ENCODE data around the gene PPP6R2. TPM values are rescaled to one million over a fixed set of nuclear protein-coding genes. Genes with fewer than 3 reads are reported as not detected.

PPP6R2 gene
- total and polyA plus RNA-seq, 10 donors: 23.6 to 76.2 (median 62.1) TPM

- Histone ChIP-seq H3K4me3 (no peak overlapping the region), H3K27me3 (replicated peaks in 1 of 7) (no peaks in the 10 kb centered on the region), H3K27ac (no peak overlapping the region), H3K4me1 (peaks cover 0 to 27% (median 20%) of the 10 kb centered on the region in 6 donors), H3K36me3 (no peaks in the 10 kb centered on the region), H3K9me3 (no peaks in the 10 kb centered on the region)
- intact Hi-C loops (cut with DNase I; ENCODE audit: low total_unique reads): no loop called here
- no peak for TF ChIP-seq POLR2AphosphoS5 (IDR thresholded peaks at IDR 0.05)
- no peak for TF ChIP-seq POLR2A (IDR thresholded peaks at IDR 0.05)
- TF ChIP-seq, protein P1, sequence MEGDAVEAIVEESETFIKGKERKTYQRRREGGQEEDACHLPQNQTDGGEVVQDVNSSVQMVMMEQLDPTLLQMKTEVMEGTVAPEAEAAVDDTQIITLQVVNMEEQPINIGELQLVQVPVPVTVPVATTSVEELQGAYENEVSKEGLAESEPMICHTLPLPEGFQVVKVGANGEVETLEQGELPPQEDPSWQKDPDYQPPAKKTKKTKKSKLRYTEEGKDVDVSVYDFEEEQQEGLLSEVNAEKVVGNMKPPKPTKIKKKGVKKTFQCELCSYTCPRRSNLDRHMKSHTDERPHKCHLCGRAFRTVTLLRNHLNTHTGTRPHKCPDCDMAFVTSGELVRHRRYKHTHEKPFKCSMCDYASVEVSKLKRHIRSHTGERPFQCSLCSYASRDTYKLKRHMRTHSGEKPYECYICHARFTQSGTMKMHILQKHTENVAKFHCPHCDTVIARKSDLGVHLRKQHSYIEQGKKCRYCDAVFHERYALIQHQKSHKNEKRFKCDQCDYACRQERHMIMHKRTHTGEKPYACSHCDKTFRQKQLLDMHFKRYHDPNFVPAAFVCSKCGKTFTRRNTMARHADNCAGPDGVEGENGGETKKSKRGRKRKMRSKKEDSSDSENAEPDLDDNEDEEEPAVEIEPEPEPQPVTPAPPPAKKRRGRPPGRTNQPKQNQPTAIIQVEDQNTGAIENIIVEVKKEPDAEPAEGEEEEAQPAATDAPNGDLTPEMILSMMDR (IDR thresholded peaks at IDR 0.05 in 8 of 11, conservative IDR thresholded peaks at IDR 0.05 in 3 of 11): no peak
- no peak for DNase-seq
- WGBS, 5 donors: 93 to 100% (median 97%) methylated on average over 3 to 5 of the region's 5 CpGs
Measured at GRCh38 chr22:50323900-50324299, 19.2 kb upstream of the PPP6R2 start.

DNA sequence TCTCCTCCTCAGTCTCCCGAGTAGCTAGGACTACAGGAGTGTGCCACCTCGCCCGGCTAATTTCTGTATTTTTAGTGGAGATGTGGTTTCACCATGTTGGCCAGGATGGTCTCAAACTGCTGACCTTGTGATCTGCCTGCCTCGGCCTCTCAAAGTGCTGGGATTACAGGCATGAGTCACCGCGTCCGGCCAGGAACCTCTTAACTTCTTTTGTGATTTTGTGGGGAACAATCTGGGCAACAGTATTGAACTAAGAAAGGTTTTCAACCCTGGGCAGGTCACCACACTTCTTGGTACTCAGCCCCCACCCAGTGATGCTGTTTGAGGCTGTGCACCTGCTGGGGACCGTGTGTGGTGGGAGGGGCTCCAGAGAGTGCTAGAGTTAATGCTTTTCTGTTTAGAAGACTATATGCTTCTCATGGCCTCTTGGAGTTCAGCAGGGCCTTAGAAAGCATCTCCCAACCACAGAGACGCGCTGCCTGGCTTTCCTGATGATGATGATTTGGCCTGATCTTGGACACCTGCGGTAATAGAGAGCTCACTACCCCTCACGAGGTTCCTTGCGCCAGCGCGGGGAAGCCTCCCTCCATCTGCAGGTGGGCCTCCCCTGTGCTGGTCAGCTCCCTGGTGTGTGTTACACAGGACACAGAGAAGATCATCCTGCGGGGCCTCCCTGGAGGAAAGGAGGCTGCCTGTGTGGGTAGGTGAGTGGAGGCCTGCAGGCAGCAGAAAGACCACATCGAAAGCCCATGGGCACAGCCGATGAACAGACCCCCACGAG is 17.5 kb upstream of the PPP6R2 start:
- peak overlapping the region in 2 of 8 donors; percentile 73 to 82 for H3K4me3 ChIP-seq
- H3K4me1 ChIP-seq: peaks cover 0 to 27% (median 20%) of the 10 kb centered on the region in 6 donors
- H3K27ac ChIP-seq: no peak overlapping the region
- no peak for DNase-seq
- intact Hi-C loops (cut with DNase I; ENCODE audit: low total_unique reads): loop anchor here (5.0 kb wide), 1 partner anchor 53 kb away; the partner anchor contains the start of gene MAPK11
- no peaks in the 10 kb centered on the region for H3K36me3 ChIP-seq
- 83 to 91% (median 87%) methylated on average over 19 of the region's 19 CpGs for WGBS, 5 donors
- H3K27me3 ChIP-seq (replicated peaks in 1 of 7): no peaks in the 10 kb centered on the region
- no peaks in the 10 kb centered on the region for H3K9me3 ChIP-seq
- TF ChIP-seq POLR2A (IDR thresholded peaks at IDR 0.05): no peak
- TF ChIP-seq, protein P1 (IDR thresholded peaks at IDR 0.05 in 8 of 11, conservative IDR thresholded peaks at IDR 0.05 in 3 of 11): no peak
- TF ChIP-seq POLR2AphosphoS5 (IDR thresholded peaks at IDR 0.05): no peak

DNA sequence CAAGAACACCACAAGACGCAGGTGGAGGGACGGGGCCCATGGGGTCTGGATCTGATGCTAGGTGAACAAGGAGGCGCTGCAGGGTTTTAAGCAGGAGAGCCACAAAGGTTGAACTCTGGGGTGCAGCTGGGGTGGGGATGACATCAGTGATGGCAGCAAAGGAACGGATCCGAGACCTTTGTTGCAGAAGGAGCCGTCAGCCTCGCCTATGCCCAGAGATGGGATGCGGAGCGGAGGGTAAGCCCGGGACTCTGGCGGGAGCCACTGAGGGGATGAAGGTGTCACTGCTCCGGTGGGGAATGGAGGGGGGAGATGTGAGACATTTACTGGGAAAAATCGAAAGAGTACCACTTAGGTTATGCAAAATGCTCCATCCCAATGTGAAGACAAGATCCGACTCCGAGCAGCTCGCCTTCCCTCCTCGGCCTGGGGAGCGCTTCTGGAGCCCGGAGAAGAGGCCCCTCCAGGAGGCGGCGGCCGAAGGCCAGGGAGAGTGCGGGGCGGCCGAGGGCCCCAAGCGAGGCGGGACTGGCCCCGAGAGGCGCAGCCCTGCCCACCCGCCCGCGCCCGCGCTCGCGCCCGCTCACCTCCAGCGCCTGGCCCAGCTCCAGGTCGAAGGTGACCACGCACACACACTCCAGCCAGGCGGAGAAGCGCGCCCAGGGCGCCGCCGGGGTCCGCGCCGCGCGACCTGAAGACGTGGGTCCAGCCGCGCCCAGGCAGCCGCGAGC is 16.7 kb upstream of the PPP6R2 start:
- no peak for DNase-seq
- 19 to 49% (median 39%) methylated on average over 23 to 56 of the region's 56 CpGs for WGBS, 5 donors

More for the DNA sequence above, 16.7 kb upstream of the PPP6R2 start:
- no peaks in the 10 kb centered on the region for H3K27me3 ChIP-seq (replicated peaks in 1 of 7)
- no peaks in the 10 kb centered on the region for H3K36me3 ChIP-seq
- intact Hi-C loops (cut with DNase I; ENCODE audit: low total_unique reads): loop anchor here (5.0 kb wide), 1 partner anchor 54 kb away; the partner anchor contains the start of gene MAPK11
- peak overlapping the region in 4 of 8 donors; percentile 46 to 96 (median 92) for H3K27ac ChIP-seq
- peak overlapping the region; percentile 54 to 82 (median 66) for H3K4me3 ChIP-seq
- H3K4me1 ChIP-seq: peaks cover 0 to 28% (median 20%) of the 10 kb centered on the region in 6 donors
- TF ChIP-seq, protein P1 (IDR thresholded peaks at IDR 0.05 in 8 of 11, conservative IDR thresholded peaks at IDR 0.05 in 3 of 11): no peak
- TF ChIP-seq POLR2AphosphoS5 (IDR thresholded peaks at IDR 0.05): no peak
- no peak for TF ChIP-seq POLR2A (IDR thresholded peaks at IDR 0.05)
- no peaks in the 10 kb centered on the region for H3K9me3 ChIP-seq

All from spleen (tissue), 11 donors.